Measurements from ENCODE around the gene SNCB.

The SNCB gene

DNA sequence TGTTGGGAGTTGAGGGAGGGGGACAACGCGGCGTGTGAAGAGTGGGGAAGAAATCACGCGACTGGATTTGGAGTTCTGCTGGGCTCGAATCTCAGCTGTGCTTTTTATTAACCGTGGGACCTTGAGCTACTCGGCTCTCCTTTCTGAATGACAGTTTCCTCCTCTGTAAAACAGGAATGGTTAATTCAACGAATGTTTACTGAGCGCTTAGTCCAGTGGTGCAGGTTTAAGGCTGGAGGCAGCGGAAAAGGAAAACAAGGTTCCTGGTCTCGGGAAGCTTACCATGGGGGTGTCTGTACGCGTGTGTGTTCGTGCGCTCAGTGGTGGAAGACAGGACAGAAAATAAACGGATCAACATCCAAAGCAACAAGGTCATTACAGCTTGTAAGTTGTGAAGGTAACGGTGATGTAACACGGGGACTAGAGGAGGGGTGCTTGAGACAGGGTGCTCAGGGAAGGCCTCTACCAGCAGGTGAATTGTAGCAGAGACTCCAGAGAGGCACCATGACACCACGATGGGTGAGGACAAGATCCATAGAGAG, 418 bp upstream of the SNCB start:
- TF ChIP-seq POLR2A (IDR thresholded peaks at IDR 0.05; ENCODE audit: low read depth, low read length): no peak
- no peak for FAIRE-seq
- DNase-seq (ENCODE audit: insufficient read length, low spot score): no peak

DNA sequence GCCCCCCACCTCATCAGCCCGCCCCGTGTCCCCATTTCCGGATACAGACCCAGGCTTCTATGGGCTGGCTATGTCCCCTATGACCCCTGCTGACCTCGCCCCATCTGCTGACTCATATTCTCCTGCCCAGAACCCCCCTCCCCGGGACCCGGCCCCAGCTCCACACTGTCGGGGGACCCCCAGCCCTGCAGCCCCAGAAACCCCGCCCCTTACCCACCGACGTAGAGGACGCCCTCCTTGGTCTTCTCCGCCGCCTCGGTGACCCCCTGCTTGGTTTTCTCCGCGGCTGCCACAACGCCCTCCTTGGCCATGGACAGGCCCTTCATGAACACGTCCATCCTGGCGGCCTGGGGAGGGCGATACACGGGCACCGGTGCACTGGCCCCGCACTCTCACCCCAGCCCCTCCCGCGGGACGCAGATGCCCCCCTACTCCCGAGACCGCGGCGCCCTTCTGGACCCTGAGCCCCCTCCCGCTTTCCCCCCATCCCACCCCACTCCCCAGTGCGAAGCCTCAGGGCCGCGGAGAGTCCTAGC, 949 bp downstream of the SNCB start:
- DNase-seq (ENCODE audit: insufficient read length, low spot score) (no peak), FAIRE-seq (no peak)
- TF ChIP-seq POLR2A (IDR thresholded peaks at IDR 0.05; ENCODE audit: low read depth, low read length): no peak

DNA sequence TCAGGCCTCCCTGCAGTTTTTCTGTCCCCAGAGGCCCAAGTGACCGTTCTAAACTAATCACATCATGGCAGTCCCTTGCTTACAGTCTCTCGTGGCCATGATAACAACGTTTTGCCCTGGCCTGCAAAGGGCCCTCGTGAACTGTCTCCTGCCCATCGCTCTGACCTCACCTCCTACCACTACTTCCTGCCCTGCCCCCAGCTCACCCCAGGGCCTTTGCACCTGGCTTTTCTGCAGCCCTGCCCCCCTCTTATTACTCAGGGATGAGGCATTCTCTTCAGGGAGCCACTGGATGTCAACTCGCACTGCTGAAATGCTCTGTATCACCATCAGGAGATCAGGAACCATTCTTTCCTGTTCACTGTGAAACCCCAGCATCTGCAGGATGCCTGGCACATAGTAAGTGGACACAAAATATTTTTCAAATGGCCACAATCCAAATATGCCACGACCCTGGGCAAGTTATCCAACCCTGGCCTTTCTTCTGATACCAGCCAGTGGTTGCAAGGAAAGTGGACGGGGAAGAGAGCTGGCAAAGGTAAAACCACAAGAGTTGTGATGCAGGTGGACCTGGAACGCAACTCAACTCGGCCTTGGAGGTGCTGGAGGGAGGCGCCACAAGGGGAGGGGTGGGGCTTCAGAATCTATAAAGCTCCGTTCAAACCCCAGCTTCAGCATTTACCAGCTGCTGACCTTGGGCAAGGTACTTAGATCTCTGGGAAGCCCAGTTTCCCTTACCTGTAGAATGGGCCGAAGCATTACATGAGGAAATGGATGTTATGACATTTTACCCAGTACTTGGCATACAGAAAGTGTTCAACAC, 1.7 kb downstream of the SNCB start:
- DNase-seq (ENCODE audit: insufficient read length, low spot score): no peak
- TF ChIP-seq POLR2A (IDR thresholded peaks at IDR 0.05; ENCODE audit: low read depth, low read length): no peak
- no peak for FAIRE-seq

DNA sequence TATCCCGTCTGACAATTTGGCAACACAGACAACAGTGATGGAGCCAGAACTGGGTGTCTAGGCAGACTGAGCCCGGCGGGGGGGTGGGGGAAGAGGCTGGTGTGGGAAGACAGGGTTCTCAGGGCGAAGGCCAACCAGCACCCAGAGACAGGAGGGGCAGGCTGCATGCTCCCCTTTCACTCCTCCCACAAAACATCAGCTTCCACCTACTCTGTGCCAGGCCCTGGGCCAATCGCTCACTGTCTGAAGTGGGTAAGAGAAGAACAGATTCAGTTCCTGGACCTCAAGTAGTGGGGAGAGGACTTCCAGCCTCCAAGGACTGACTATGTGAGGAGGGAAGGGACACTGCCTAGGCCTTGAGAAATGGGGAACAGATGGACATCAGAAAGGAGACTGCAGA, 2.8 kb downstream of the SNCB start:
- FAIRE-seq: no peak
- no peak for TF ChIP-seq POLR2A (IDR thresholded peaks at IDR 0.05; ENCODE audit: low read depth, low read length)
- no peak for DNase-seq (ENCODE audit: insufficient read length, low spot score)

DNA sequence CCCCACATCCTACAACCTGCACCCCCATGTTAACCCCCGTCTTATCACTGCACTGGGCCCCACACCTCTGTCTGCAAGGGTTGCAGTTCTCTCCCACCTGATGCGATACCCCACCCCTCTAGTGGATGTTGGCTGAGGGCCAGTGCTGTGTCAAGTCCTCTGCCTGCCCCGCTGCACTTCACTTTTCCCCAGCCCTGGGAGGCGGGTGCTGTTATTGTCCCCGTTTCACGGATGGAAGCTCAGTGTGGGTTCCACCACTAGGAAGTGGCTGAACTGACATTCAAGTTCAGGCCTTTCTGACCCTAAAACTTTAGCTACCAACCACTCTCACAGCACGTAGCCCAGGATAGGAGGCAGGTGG, 3.5 kb downstream of the SNCB start:
- TF ChIP-seq POLR2A (IDR thresholded peaks at IDR 0.05; ENCODE audit: low read depth, low read length): no peak
- FAIRE-seq (no peak), DNase-seq (ENCODE audit: insufficient read length, low spot score) (no peak)

DNA sequence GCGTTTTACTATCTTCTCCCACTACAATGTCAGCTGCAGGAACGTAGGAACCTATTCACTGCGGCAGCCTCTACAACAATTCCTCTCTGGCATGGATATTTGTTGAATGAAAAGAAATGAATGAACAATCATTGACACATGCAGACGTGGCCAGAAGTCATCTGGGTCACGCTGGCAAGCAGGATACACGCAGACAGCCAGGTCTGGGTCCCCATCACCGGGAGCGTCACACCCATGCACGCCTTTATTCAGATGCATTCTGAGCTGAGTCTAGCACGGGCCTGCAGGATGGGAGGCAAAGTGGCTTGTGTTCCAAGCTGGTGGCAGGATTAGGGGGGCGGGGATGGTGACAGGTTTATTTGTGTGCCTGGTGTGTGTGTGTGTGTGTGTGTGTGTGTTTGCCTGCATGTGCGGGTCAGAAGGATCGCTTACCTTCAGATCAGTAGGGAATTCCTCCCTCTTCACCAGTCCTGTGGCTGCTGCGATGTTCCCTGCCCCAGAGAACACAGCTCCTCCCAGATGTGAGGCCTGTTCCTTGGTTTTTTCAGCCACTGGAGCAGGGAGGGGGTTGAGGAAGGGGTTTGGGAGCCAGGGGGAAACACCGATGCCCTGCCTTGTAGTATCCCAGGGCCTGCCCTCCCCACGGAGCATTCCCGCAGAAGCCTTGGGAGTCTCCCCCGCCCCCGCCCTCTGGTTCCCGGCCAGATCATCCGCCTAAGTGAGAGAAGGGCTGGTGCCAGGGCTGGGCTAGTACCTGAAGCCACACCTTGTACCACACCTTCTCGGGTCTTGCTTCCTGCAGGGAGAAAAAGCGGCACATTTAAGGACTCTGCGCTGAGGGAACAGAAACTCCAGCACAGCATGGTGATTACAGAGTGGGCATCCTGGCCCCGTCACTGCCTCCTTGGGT, 4.1 kb downstream of the SNCB start:
- no peak for DNase-seq (ENCODE audit: insufficient read length, low spot score)
- no peak for FAIRE-seq
- TF ChIP-seq POLR2A (IDR thresholded peaks at IDR 0.05; ENCODE audit: low read depth, low read length): no peak

DNA sequence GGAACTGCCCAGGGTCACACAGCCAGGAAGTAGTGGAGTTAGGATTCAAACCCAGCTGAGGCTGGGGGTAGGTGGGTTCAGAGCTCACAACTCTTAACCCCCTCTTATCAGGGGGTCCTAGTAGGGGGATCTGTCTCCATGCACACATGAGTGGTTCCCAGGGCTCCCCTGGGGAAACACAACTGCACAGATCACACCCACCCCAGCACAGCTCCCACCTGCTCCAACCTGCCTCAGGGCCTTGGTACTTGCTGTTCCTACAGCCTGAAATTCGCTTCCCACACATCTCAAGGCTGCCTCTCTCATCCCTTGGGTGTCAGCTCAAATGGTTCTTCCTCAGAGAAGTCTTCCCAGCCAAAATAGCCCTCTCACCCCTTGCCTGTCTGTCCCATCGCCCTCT, 4.8 kb downstream of the SNCB start:
- no peak for FAIRE-seq
- no peak for DNase-seq (ENCODE audit: insufficient read length, low spot score)
- TF ChIP-seq POLR2A (IDR thresholded peaks at IDR 0.05; ENCODE audit: low read depth, low read length): no peak

DNA sequence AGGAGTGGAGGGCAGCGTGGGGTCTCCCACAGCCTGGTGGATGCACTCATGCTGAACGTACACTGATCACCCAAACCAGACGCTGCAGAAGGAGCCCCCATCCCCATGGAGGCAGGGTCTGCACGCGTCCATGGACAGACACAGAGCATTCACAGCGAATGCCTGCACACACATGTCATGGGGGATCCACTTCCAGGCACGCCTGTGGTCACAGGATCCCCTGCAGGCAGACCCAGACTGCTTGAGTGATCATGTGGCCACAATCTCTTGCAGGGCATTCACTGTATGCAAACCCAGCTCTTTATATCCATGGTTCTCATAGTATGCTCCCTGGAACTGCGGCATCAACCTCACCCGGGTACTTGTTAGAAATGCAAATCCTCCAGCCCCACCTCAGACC, 5.4 kb downstream of the SNCB start:
- no peak for TF ChIP-seq POLR2A (IDR thresholded peaks at IDR 0.05; ENCODE audit: low read depth, low read length)
- DNase-seq (ENCODE audit: insufficient read length, low spot score) (no peak), FAIRE-seq (no peak)

DNA sequence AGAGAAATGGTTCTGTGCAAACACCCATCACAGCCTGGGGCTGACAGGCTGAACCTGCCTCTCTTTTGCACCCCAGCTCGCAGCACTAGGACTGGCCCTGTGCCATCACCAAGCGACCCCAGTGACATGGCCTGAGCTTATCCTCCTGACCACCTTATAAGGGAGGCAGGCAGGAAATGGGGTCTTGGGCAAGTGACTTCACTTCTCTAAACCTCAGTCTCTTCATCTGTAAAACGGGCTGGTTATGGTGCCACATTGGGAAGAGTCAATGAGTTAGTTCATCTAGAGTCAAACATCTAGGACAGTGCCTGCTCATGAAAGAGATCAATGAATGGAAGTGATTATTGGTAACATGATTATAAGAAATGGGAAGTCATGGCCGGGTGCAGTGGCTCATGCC, 6.2 kb downstream of the SNCB start:
- no peak for FAIRE-seq
- TF ChIP-seq POLR2A (IDR thresholded peaks at IDR 0.05; ENCODE audit: low read depth, low read length): no peak
- no peak for DNase-seq (ENCODE audit: insufficient read length, low spot score)

DNA sequence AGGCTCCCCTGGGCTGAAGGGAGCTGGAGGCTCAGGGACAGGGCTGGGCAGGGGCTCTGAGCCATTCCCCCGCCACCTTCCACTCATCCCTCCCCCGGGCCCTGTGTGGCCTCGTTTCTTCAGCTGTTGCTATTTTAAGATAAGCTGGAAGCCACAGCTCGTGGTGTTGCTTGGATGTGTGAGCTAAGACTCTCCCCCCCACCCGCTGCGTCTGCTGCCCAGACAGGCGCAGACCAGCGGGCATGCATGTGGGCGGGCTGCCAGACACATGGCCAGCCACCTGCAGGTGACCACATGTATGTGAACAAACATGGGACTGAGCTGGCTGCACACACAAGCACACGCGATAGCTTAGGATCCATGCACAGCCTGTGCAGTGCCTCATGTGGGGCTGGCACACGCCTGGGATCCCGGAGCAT, 8.7 kb downstream of the SNCB start:
- FAIRE-seq: no peak
- TF ChIP-seq POLR2A (IDR thresholded peaks at IDR 0.05; ENCODE audit: low read depth, low read length): no peak
- no peak for DNase-seq (ENCODE audit: insufficient read length, low spot score)

DNA sequence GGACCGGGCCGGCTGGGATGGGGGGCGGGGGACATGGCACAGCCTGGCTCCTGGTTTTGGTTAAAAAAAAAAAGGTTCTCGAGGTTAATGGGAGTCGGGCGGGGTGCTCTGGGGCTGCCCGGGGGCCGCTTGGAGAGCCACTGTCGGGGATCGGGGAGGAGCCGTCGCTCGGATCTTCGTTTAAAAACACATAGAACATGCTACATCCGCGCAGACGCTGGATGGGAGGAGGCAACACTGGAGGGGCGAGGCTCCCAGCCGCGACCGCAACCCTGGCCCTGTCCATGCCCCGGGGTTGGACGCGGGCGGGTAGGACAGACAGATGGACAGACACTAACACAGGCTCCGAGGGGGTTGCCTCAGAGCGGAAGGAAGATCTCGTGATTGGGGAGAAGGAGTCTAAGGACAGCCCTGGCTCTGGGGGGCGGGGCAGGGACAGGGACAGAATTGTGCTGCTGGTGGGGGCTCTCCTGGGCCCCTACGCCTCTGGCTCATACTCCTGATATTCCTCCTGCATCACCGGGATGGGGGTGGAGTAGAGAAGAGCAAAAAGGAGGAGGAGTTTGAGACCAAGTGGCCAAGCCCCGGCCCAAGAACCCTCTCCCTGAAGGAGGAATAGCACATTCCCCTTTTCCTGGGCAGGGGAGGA, 9.9 kb downstream of the SNCB start:
- DNase-seq (ENCODE audit: insufficient read length, low spot score): no peak
- no peak for FAIRE-seq
- no peak for TF ChIP-seq POLR2A (IDR thresholded peaks at IDR 0.05; ENCODE audit: low read depth, low read length)

DNA sequence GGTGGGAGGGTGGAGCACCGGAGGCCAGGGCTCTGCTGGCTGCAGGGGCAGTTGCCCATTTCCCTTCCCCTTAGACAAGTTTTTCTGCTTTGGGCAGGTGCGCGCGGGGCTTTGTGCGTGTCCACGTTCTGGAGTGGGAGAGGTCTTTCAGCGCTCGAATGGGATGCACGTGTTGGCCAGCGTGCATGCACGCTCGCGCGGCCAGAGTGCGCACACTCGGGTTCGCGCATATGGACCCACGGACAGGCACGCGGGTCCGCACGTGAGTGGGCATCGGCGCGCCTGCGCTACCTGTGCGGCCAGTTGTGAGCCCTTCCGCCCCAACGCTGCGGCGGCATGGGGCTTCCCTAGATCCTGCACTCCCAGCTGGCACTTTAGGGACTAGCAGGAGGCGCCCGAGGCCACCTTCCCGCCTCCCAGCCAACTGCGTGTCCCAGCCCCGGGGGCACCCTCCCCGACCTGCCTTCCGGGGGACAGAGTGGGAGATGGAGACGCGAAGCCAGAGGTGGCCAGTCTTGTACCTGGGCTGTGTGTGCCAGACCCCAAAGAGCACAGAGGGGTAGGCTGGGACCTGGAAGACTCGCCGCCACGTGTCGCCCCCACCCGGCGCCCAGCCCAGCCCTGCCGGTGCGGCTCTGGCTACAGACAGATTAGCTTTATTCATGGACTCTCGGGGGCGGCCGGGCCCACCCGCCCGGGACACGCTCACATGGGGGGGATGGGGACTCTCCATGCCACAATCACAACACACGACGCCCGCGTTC, 10.6 kb downstream of the SNCB start:
- FAIRE-seq: no peak
- no peak for DNase-seq (ENCODE audit: insufficient read length, low spot score)
- no peak for TF ChIP-seq POLR2A (IDR thresholded peaks at IDR 0.05; ENCODE audit: low read depth, low read length)

DNA sequence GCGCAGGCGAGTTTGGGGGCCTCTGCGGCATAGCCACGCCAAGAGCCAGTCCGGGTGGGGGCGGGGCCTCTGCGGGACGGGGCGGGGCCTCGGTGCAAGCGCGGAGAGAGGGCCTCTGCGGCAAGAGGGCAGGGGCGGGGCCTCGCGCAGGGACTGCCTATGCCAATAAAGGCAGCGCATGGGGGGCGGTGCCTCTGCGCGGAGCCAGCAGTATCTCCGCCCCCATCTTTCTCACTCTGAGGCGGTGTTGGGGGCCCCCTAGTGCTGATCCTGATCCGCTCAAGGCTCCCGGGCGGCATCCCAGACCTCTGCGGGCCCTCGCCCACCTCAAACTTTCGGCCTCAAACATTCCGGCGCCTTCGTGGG, 11.1 kb downstream of the SNCB start:
- DNase-seq (ENCODE audit: insufficient read length, low spot score) (peak; percentile 80), FAIRE-seq (no peak)
- TF ChIP-seq POLR2A (IDR thresholded peaks at IDR 0.05; ENCODE audit: low read depth, low read length): no peak
